Stimulated activated naive B cell treated with anti-CD40 and anti-IgM and Interleukin-4, amounts not matched to agents 10 μg/mL and 1 μg/mL and 100 μg/mL, for 72 hours (primary cell): Measurements from ENCODE around the gene BRSK2.

Experiments
- ATAC-seq, 2 donors: fragments of 150-1000 bp; cut with Tn5 transposase; replicated peaks; 2 replicates each; pipeline ENCODE4 v1.10.0; 2021; ENCODE audit warnings: moderate library complexity in 1 of 2
- DNase-seq: peaks from one replicate; pipeline ENCODE4 v3.0.0; 2021
- H3K27ac Mint-ChIP-seq: one replicate; pipeline ENCODE4 v1.8.0; 2022; ENCODE audit warnings: mild to moderate bottlenecking, mixed read lengths
- H3K27me3 Mint-ChIP-seq, 2 donors: one replicate each; pipeline ENCODE4 v1.8.0; 2022; ENCODE audit warnings: mixed read lengths in 2 of 2
- H3K36me3 Mint-ChIP-seq, 2 donors: one replicate each; pipeline ENCODE4 v1.8.0; 2022; ENCODE audit warnings: mixed read lengths in 2 of 2, mild to moderate bottlenecking in 1 of 2
- H3K4me1 Mint-ChIP-seq, 2 donors: one replicate each; pipeline ENCODE4 v1.8.0; 2022; ENCODE audit warnings: mixed read lengths in 2 of 2, mild to moderate bottlenecking in 1 of 2
- H3K4me3 Mint-ChIP-seq, 2 donors: one replicate each; pipeline ENCODE4 v1.8.0; 2022; ENCODE audit warnings: mild to moderate bottlenecking in 2 of 2, mixed read lengths in 2 of 2, moderate library complexity in 1 of 2
- H3K9me3 Mint-ChIP-seq, 2 donors: one replicate each; pipeline ENCODE4 v1.8.0; 2022; ENCODE audit warnings: mixed read lengths in 2 of 2, mild to moderate bottlenecking in 1 of 2

Gene BRSK2

GRCh38 chr11:1375955-1376258 is 13.8 kb upstream of the BRSK2 start:
- H3K9me3 Mint-ChIP-seq: peaks cover 2 to 3% of the 10 kb centered on the region in 2 donors
- H3K4me1 Mint-ChIP-seq: no peaks in the 10 kb centered on the region
- no peaks in the 10 kb centered on the region for H3K36me3 Mint-ChIP-seq
- no peak overlapping the region for H3K4me3 Mint-ChIP-seq
- H3K27me3 Mint-ChIP-seq: peaks cover 9 to 24% of the 10 kb centered on the region in 2 donors
- no peak for DNase-seq
- ATAC-seq: no peak
- no peak overlapping the region for H3K27ac Mint-ChIP-seq

- Mint-ChIP-seq H3K4me1 (peaks cover 2 to 5% of the 10 kb centered on the region in 2 donors), H3K9me3 (peaks cover 2 to 3% of the 10 kb centered on the region in 2 donors), H3K36me3 (no peaks in the 10 kb centered on the region), H3K4me3 (no peak overlapping the region), H3K27ac (no peak overlapping the region), H3K27me3 (peaks cover 5 to 27% of the 10 kb centered on the region in 2 donors)
- DNase-seq (no peak), ATAC-seq (no peak)
Measured at GRCh38 chr11:1377231-1377780, 12.4 kb upstream of the BRSK2 start.

- Mint-ChIP-seq H3K27ac (peak overlapping the region; percentile 96), H3K4me3 (peak overlapping the region; percentile 84 to 89), H3K36me3 (no peaks in the 10 kb centered on the region), H3K4me1 (peaks cover 17 to 21% of the 10 kb centered on the region in 2 donors), H3K9me3 (peaks cover 2 to 3% of the 10 kb centered on the region in 2 donors), H3K27me3 (peaks cover 5 to 15% of the 10 kb centered on the region in 2 donors)
- no peak for DNase-seq
- ATAC-seq: no peak
Measured at GRCh38 chr11:1381793-1382425, 7.8 kb upstream of the BRSK2 start.

GRCh38 chr11:1382429-1382828 is 7.3 kb upstream of the BRSK2 start:
- peak overlapping the region; percentile 96 for H3K27ac Mint-ChIP-seq
- ATAC-seq (peak in 1 of 2 donors; percentile 1), DNase-seq (no peak)
- H3K36me3 Mint-ChIP-seq: no peaks in the 10 kb centered on the region
- H3K9me3 Mint-ChIP-seq: peaks cover 2 to 3% of the 10 kb centered on the region in 2 donors
- peaks cover 5 to 15% of the 10 kb centered on the region in 2 donors for H3K27me3 Mint-ChIP-seq
- peaks cover 21 to 23% of the 10 kb centered on the region in 2 donors for H3K4me1 Mint-ChIP-seq
- peak overlapping the region; percentile 84 to 89 for H3K4me3 Mint-ChIP-seq

GRCh38 chr11:1382831-1383607 is 6.7 kb upstream of the BRSK2 start:
- Mint-ChIP-seq H3K27ac (peak overlapping the region; percentile 96), H3K36me3 (no peaks in the 10 kb centered on the region), H3K4me3 (peak overlapping the region; percentile 84 to 89), H3K9me3 (peaks cover 2 to 3% of the 10 kb centered on the region in 2 donors), H3K27me3 (peaks cover 5 to 19% of the 10 kb centered on the region in 2 donors), H3K4me1 (peaks cover 23 to 27% of the 10 kb centered on the region in 2 donors)
- ATAC-seq: peak; percentile 86 to 92
- DNase-seq: peak; percentile 77

GRCh38 chr11:1384199-1384970 is 5.3 kb upstream of the BRSK2 start:
- no peaks in the 10 kb centered on the region for H3K36me3 Mint-ChIP-seq
- H3K27me3 Mint-ChIP-seq: peaks cover 8 to 29% of the 10 kb centered on the region in 2 donors
- ATAC-seq: peak in 1 of 2 donors; percentile 22
- H3K4me1 Mint-ChIP-seq: peaks cover 26 to 35% of the 10 kb centered on the region in 2 donors
- H3K4me3 Mint-ChIP-seq: peak overlapping the region; percentile 25 to 29
- peak overlapping the region; percentile 73 for H3K27ac Mint-ChIP-seq
- peak; percentile 39 for DNase-seq
- H3K9me3 Mint-ChIP-seq: peaks cover 2% of the 10 kb centered on the region in 2 donors

- Mint-ChIP-seq H3K27ac (no peak overlapping the region), H3K4me3 (peak overlapping the region; percentile 4 to 17), H3K9me3 (no peaks in the 10 kb centered on the region), H3K27me3 (peaks cover 20 to 42% of the 10 kb centered on the region in 2 donors), H3K36me3 (no peaks in the 10 kb centered on the region), H3K4me1 (peaks cover 26 to 38% of the 10 kb centered on the region in 2 donors)
- DNase-seq (no peak), ATAC-seq (no peak)
Measured at GRCh38 chr11:1387521-1387920, 2.2 kb upstream of the BRSK2 start.

GRCh38 chr11:1387961-1388762 is 1.6 kb upstream of the BRSK2 start:
- ATAC-seq (no peak), DNase-seq (no peak)
- no peak overlapping the region for H3K4me3 Mint-ChIP-seq
- H3K4me1 Mint-ChIP-seq: peaks cover 24 to 32% of the 10 kb centered on the region in 2 donors
- H3K27ac Mint-ChIP-seq: no peak overlapping the region
- no peaks in the 10 kb centered on the region for H3K9me3 Mint-ChIP-seq
- peaks cover 26 to 47% of the 10 kb centered on the region in 2 donors for H3K27me3 Mint-ChIP-seq
- H3K36me3 Mint-ChIP-seq: no peaks in the 10 kb centered on the region

GRCh38 chr11:1388763-1389102 is 1.0 kb upstream of the BRSK2 start:
- DNase-seq (no peak), ATAC-seq (no peak)
- Mint-ChIP-seq H3K27me3 (peaks cover 32 to 53% of the 10 kb centered on the region in 2 donors), H3K9me3 (peaks cover 0 to 2% of the 10 kb centered on the region in 2 donors), H3K27ac (no peak overlapping the region), H3K36me3 (no peaks in the 10 kb centered on the region), H3K4me1 (peaks cover 22 to 26% of the 10 kb centered on the region in 2 donors), H3K4me3 (peak overlapping the region; percentile 77 to 82)

- ATAC-seq (peak; percentile 96 to 98), DNase-seq (peak; percentile 96)
- peaks cover 0 to 2% of the 10 kb centered on the region in 2 donors for H3K9me3 Mint-ChIP-seq
- H3K27ac Mint-ChIP-seq: no peak overlapping the region
- H3K27me3 Mint-ChIP-seq: peaks cover 32 to 54% of the 10 kb centered on the region in 2 donors
- H3K4me3 Mint-ChIP-seq: peak overlapping the region; percentile 77 to 82
- peaks cover 21 to 26% of the 10 kb centered on the region in 2 donors for H3K4me1 Mint-ChIP-seq
- no peaks in the 10 kb centered on the region for H3K36me3 Mint-ChIP-seq
Measured at GRCh38 chr11:1389103-1389931, 417 bp upstream of the BRSK2 start.

GRCh38 chr11:1390569-1391164 is 933 bp downstream of the BRSK2 start:
- peak overlapping the region in 1 of 2 donors; percentile 28 for H3K4me3 Mint-ChIP-seq
- peaks cover 32 to 57% of the 10 kb centered on the region in 2 donors for H3K27me3 Mint-ChIP-seq
- DNase-seq: no peak
- H3K36me3 Mint-ChIP-seq: no peaks in the 10 kb centered on the region
- H3K9me3 Mint-ChIP-seq: peaks cover 0 to 2% of the 10 kb centered on the region in 2 donors
- H3K27ac Mint-ChIP-seq: no peak overlapping the region
- peaks cover 12 to 26% of the 10 kb centered on the region in 2 donors for H3K4me1 Mint-ChIP-seq
- no peak for ATAC-seq

GRCh38 chr11:1391165-1392075 is 1.7 kb downstream of the BRSK2 start:
- DNase-seq: no peak
- no peak overlapping the region for H3K27ac Mint-ChIP-seq
- H3K4me1 Mint-ChIP-seq: peaks cover 12 to 26% of the 10 kb centered on the region in 2 donors
- peaks cover 39 to 64% of the 10 kb centered on the region in 2 donors for H3K27me3 Mint-ChIP-seq
- H3K4me3 Mint-ChIP-seq: peak overlapping the region in 1 of 2 donors; percentile 28
- H3K9me3 Mint-ChIP-seq: peaks cover 0 to 2% of the 10 kb centered on the region in 2 donors
- H3K36me3 Mint-ChIP-seq: no peaks in the 10 kb centered on the region
- no peak for ATAC-seq
